Left renal pelvis (tissue), 4 donors: ENCODE measurements around the gene TBC1D16. TPM values are rescaled to one million over a fixed set of nuclear protein-coding genes. Genes with fewer than 3 reads are reported as not detected.
"Not testable (repeated sequence)": the region's sequence is repeated elsewhere in the genome, so short reads cannot be mapped to it uniquely, and the experiment has no call there.

Source experiments
- DNase-seq, 4 donors: peaks; one replicate each; pipeline ENCODE4 v3.0.0-alpha.2; 2013; ENCODE audit warnings: low read depth in 4 of 4, low spot score in 3 of 4
- polyA plus RNA-seq, 4 donors: library from polyadenylated mRNA; unstranded; fragments of 120-200 nt; gene quantifications; one replicate each; pipeline ENCODE4 v1.2.1, GENCODE V29; 2013; ENCODE audit not compliant: insufficient read length in 4 of 4

The TBC1D16 gene
- polyA plus RNA-seq, 4 donors: 27.8 to 31.5 (median 30.4) TPM

GRCh38 chr17:80053102-80053501 is 17.4 kb upstream of the TBC1D16 start:
- DNase-seq: no peak

GRCh38 chr17:80051681-80052080 is 16.0 kb upstream of the TBC1D16 start:
- DNase-seq: no peak

- DNase-seq: no peak
Measured at GRCh38 chr17:80050706-80051105, 15.0 kb upstream of the TBC1D16 start.

GRCh38 chr17:80049986-80050385 is 14.3 kb upstream of the TBC1D16 start:
- no peak for DNase-seq

GRCh38 chr17:80047176-80047575 is 11.5 kb upstream of the TBC1D16 start:
- no peak for DNase-seq

GRCh38 chr17:80046709-80047108 is 11.0 kb upstream of the TBC1D16 start:
- not testable (repeated sequence) for DNase-seq

GRCh38 chr17:80045703-80046102 is 10.0 kb upstream of the TBC1D16 start:
- DNase-seq: no peak

- no peak for DNase-seq
Measured at GRCh38 chr17:80043963-80044362, 8.3 kb upstream of the TBC1D16 start.

GRCh38 chr17:80036715-80037477 is 1.2 kb upstream of the TBC1D16 start:
- peak in 2 of 4 donors; percentile 44 to 45 for DNase-seq

GRCh38 chr17:80035937-80036714 is 454 bp upstream of the TBC1D16 start, which contains the start of gene CCDC40:
Gene CCDC40, plus strand, starts transcription at chr17:80036642. Its CDS starts 21 bp downstream, at chr17:80036663.
- DNase-seq: peak in 3 of 4 donors; percentile 62 to 74 (median 71)

- no peak for DNase-seq
Measured at GRCh38 chr17:80034791-80035686, 633 bp downstream of the TBC1D16 start.

- DNase-seq: no peak
Measured at GRCh38 chr17:80033840-80034239, 1.8 kb downstream of the TBC1D16 start.

GRCh38 chr17:80032614-80033171 is 3.0 kb downstream of the TBC1D16 start:
- no peak for DNase-seq

GRCh38 chr17:80031691-80032430 is 3.8 kb downstream of the TBC1D16 start:
- no peak for DNase-seq

- DNase-seq: peak in 1 of 4 donors; percentile 49
Measured at GRCh38 chr17:80030730-80031410, 4.8 kb downstream of the TBC1D16 start.

GRCh38 chr17:80029258-80029974 is 6.3 kb downstream of the TBC1D16 start:
- DNase-seq: no peak

GRCh38 chr17:80028030-80028429 is 7.6 kb downstream of the TBC1D16 start:
- DNase-seq: no peak

- no peak for DNase-seq
Measured at GRCh38 chr17:80027043-80027435, 8.6 kb downstream of the TBC1D16 start.
